GM19043 (cell line): Measurements from ENCODE around the gene RNLS.
"Not testable (repeated sequence)": the region's sequence is repeated elsewhere in the genome, so short reads cannot be mapped to it uniquely, and the experiment has no call there.

ENCODE experiments used
- ATAC-seq: cut with Tn5 transposase; IDR thresholded peaks from one replicate; pipeline ENCODE4 v1.9.1; 2021; ENCODE audit warnings: low read depth; ENCODE audit not compliant: unreplicated experiment

The RNLS gene

DNA sequence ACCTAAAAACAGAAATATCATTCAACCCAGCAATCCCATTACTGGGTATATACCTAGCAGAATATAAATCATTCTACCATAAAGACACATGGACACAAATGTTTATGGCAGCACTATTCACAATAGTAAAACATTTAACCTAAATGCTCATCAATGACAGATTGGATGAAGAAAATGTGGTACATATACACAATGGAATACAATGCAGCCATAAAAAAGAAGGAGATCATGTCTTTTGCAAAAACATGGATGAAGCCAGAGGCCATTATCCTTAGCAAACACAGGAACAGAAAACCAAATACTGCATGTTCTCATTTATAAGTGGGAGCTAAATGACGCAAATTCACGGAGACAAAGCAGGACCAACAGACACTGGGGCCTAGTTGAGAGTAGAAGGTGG, 96.3 kb downstream of the RNLS start:
- ATAC-seq = not testable (repeated sequence)

DNA sequence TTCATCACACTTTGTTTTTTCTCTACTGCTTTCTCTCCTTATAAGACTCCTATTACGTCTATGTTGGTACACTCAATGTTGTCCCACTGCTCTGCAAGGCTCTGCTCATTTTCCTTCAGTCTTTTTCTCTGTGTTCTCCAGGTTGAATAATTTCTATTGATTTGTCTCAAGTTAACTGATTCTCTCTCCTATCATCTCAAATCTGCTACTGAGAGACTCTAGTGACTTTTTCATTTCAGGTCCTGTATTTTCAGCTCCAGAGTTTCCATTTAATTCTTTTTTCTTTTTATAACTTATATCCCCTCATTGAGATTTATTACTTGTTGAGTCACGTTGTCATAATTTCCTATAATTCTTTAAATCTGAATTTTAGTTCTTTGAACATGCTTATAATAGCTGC, 100.9 kb downstream of the RNLS start:
- no peak for ATAC-seq

GRCh38 chr10:88478256-88478655, 104.9 kb downstream of the RNLS start:
- ATAC-seq = no peak

DNA sequence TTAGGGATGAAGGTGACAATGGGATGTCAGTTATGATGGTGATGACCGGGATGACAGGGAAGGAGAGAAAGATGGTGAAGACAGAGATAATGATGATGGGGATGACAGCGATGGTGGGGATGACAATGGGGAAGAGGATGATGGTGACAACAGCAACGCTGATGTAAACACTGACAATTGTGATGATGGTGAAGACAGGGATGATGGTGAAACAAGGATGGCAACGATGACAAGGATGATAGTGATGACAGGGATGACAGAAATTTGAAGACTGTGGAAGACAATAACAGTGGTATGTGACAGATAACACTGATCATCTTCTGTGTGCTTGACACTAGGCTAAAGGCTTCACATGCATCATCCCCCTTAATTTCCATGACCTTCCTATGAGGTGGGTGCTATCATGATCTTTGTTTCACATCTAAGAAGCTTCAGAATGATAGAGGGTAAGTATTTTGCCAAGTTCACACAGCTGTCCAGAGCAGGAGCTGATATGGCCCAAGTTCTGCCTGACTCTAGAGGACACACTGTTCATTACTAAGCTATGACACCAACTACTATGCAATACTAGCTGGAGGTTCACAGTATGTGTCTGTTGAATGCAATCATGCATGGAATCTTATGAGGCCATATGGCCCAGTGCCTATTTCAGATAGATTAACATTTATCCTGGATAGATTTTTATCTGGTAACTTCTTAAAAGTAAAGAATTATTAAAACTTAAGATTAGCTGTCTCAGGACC, 105.6 kb downstream of the RNLS start:
- ATAC-seq = no peak

DNA sequence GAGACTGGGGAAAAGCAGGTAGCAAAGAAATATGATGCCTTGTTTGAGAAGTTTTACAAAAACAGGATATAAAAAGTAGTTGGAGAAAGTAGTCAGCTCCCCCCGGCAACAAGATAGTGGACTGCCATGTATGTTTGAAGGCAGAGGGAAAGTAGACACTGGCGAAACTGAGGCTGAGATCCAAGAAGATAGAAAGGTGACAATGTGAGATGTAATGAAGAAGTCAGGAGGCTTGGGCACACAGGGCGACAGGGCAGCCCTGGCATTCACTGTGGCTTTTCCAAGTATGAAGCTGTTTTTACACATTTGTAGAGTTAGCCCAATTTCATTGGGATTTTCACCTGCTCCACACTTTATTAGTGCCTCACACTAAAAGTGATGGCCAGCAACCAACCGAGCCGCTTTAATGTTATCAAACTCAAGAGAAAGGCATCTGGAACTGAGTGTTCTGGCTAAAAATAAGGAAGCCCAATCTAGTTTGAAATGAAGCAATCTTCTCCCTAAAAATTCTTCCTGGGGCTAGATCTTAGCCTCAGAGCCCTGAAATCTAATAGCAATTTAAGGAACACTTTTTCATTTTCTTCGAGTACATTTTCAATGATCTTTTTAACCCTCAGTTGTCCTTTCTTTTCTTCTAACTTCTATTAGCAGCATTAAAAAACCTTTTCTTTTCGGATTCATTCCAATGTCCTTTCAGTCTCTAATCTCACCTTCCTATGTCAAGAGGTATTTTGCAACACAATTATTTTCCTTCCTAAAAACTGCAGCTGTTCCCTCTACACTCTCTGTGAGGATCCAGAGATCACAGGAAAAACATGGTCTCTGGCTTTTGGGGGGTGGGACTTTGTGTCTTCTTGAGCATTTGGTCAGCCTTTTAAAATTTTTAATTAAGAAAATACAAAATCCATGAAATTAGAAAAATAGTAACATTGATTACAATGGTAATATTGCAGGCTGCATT, 108.0 kb downstream of the RNLS start:
- no peak for ATAC-seq

DNA sequence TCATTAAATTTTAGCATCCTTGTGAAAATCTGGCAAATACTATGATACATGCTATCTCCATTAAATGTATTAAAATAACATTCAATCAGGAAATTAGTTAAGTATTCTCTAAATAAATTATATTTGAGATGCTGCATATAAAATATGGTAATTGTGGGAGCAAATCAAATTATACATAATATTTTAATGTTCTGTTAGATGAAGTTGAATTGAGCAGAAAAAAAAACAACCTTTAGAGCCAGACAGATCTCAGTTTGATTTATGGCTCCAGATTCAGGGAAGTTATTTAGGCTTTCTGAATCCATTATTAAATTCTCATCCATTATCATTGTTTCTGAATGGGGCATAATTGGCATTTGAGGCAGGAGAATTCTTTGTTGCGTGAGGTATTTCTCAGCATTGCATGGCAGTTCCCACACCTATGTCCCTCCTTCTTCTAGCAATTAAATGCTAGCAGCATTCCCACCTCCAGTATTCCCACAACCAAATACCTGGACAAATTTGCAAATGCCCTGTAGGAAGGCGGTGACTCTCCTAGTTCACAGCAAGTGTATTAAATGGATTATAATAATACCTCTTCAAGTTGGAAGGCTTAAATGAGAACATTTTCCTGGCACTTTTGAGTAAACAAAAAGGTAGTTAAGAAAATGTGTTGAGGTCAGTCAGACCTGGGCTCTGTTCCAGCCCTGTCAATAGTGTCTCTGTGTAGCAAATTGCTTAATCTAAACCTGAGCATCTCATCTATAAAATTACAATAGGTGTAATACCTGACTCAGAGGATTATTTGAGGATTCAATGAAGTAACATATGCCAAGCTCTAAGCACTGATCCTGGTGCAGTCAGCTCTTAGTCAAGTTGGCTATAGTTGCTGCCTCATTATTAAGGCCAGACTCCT, 108.9 kb downstream of the RNLS start:
- ATAC-seq = no peak

GRCh38 chr10:88472540-88472939, 110.6 kb downstream of the RNLS start:
- ATAC-seq = no peak

DNA sequence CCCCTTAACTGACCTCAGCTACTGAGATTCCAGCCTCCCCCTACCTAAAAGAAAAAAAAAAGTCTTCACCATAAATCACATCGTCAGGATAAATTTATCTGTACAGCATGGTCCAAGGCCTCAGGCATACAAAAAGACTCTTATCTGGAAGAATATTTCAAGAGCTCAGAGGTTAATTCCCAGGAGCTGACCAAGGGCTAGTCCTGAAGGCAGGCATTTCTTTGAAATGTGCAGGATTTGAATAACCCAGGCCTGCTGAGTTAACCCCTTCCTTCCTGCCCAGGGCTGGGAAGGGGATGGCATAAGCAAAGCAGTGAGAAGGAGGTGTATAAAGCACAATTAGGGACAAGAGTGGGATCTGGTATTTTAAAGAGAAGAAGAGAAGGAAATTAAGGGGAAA, 111.2 kb downstream of the RNLS start:
- ATAC-seq = no peak

DNA sequence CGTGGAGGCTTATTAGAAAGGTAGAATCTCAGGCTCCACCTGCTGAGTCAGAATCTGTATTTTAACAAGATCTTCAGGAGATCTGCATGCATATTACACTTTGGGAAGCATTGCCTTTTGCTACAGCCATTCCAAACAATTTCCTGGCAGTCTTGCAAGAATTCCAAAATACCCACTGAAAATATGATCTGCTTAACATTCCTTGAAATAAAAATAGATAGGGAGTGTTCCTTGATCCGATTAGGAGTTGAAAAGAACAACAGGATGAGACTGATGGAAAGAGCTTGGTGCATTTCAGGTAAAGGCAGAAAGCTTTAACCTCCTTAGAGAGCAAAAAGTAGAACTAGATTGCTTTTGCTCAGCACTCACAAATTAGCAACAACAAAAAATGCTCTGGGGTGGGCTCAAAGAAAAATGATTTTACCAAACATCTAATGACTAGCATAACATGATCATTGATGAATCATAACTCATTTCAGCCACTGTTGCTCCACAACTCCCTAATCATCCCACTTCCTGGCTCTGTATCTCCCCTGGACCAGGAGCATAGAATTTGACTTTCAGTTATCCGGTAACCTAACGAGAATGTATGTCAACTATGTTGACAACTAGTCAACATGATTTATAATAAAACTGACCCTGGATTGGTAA, 115.2 kb downstream of the RNLS start:
- no peak for ATAC-seq

GRCh38 chr10:88466786-88467185, 116.3 kb downstream of the RNLS start:
- no peak for ATAC-seq

GRCh38 chr10:88465765-88466164, 117.4 kb downstream of the RNLS start:
- no peak for ATAC-seq

- no peak for ATAC-seq
These were observed 119.3 kb downstream of the RNLS start for GRCh38 chr10:88463811-88464210.

DNA sequence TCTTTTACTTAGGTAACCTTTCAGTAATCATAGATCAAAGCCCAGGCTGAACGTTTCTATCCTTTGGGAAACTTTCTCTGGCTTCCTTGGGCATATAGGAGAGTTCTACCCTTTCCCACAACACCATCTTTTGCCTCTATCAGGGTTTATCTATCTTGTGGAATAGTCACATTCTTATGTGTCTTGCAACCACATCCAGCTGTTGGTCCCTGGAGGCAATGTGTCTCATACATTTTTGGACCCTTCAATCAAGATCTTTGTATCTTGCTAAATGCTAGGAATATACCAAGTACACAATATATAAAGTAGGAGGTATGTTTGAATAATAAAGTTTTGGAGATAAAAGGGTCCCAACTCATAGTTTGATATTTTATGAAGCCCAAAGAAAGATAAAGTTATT, 121.7 kb downstream of the RNLS start:
- no peak for ATAC-seq

DNA sequence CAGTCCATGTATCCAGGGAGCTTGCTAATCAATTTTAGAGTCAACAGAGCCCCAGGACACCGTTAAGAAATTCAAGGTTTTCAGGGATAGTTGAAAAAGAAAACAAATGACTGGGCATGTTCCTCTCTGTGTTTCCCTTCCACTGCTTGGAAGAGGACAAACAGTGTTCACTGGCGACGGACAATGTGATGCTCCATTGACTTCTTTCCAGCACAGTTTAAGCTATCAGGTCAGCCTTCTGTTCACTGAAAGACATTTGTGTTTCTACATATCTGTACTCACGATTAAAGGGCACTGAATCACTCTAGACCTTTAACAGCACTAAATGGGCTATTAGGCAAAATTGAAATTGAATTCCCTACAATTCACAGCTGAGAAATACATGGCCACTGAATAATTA, 123.6 kb downstream of the RNLS start:
- ATAC-seq = no peak

GRCh38 chr10:88458209-88458608, 124.9 kb downstream of the RNLS start:
- no peak for ATAC-seq

GRCh38 chr10:88457660-88458059, 125.5 kb downstream of the RNLS start:
- no peak for ATAC-seq

GRCh38 chr10:88456730-88457129, 126.4 kb downstream of the RNLS start:
- no peak for ATAC-seq

GRCh38 chr10:88455831-88456230, 127.3 kb downstream of the RNLS start:
- ATAC-seq = no peak

DNA sequence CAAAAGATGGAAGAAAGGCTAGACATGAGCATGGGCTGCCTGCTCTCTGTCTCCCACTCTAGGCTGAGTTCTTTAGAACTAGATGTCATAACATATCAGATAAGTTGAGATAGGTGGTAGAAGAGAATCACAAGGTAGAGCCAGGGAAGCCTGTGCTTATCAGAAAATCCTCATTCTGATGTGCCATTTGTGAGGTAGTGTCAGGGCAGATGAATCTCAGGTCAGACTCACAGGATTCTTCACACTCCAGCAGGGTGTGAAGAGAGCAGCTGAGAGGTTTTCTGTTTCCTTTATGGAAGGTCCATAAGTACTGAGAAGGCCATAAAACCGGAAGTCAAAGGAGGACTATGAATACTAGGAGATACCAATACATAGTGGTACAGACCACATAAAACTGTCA, 132.9 kb downstream of the RNLS start:
- no peak for ATAC-seq

DNA sequence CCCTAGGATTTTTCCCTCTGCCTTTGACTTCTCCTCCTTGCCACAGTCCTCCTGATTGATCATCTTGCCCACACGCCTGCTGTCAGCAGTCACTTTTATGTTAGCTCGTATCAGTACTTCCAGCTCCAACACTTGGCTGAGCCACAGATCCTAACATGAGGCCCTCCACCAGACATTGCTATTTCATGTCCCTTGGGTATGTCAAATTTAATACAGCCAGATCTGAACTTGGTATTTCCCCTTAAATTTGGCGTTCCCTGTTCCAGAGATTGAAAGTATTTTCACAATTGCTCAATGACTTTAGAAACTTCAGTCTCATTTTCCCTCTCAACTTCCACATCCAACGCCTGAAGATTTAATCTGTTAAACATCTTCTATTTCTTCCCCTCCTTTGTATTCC, 140.4 kb downstream of the RNLS start:
- ATAC-seq = no peak
